ENCODE results near the gene WASF3. TPM values are rescaled to one million over a fixed set of nuclear protein-coding genes. Genes with fewer than 3 reads are reported as not detected.

WASF3 gene
- total RNA-seq, 4 donors from 2014 or later, result 5.9 to 37.5 (median 12.5) TPM

DNA sequence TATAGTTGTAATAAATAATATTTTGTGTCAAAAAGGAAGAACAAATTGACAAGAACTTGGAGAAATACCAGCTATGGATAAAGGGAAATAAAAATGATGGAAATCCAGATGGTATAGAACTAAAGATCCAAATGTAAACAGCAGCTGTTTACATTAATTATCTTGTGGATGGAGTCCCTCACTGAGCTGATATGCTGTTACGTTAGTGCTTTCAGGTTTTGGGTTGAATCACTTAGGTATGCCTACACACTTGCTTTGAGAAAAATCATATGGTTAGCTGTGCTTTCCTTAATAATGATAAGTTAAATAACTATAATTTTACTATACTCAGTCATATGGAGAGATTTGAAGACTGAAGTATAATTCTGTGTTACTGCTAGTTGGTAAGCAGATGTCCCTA, 27.7 kb downstream of the WASF3 start:
- no peaks in the 10 kb centered on the region for H3K9me3 ChIP-seq
- H3K36me3 ChIP-seq, result no peaks in the 10 kb centered on the region
- H3K4me3 ChIP-seq, result no peak overlapping the region
- no peak for DNase-seq
- TF ChIP-seq POLR2A (IDR thresholded peaks at IDR 0.05) (no peak), CTCF (IDR thresholded peaks at IDR 0.05) (no peak)
- intact Hi-C loops (cut with DNase I; ENCODE audit: low total_unique reads), result no loop called here
- no peak overlapping the region for H3K27ac ChIP-seq
- no peaks in the 10 kb centered on the region for H3K4me1 ChIP-seq
- no peaks in the 10 kb centered on the region for H3K27me3 ChIP-seq

GRCh38 chr13:26587251-26587650, 29.8 kb downstream of the WASF3 start:
- DNase-seq, result no peak
- Histone ChIP-seq H3K36me3 (no peaks in the 10 kb centered on the region), H3K27me3 (no peaks in the 10 kb centered on the region), H3K4me3 (no peak overlapping the region), H3K27ac (no peak overlapping the region), H3K9me3 (no peaks in the 10 kb centered on the region), H3K4me1 (no peaks in the 10 kb centered on the region)
- no peak for TF ChIP-seq POLR2A (IDR thresholded peaks at IDR 0.05)
- no peak for TF ChIP-seq CTCF (IDR thresholded peaks at IDR 0.05)
- intact Hi-C loops (cut with DNase I; ENCODE audit: low total_unique reads), result no loop called here

- Histone ChIP-seq H3K27me3 (no peaks in the 10 kb centered on the region), H3K4me1 (no peaks in the 10 kb centered on the region), H3K27ac (no peak overlapping the region), H3K9me3 (no peaks in the 10 kb centered on the region), H3K36me3 (no peaks in the 10 kb centered on the region), H3K4me3 (no peak overlapping the region)
- TF ChIP-seq POLR2A (IDR thresholded peaks at IDR 0.05) (no peak), CTCF (IDR thresholded peaks at IDR 0.05) (no peak)
- intact Hi-C loops (cut with DNase I; ENCODE audit: low total_unique reads), result no loop called here
- no peak for DNase-seq
Observed at GRCh38 chr13:26589226-26589625, 31.7 kb downstream of the WASF3 start.

- H3K27me3 ChIP-seq, result no peaks in the 10 kb centered on the region
- peak in 1 of 2 donors; percentile 26 for DNase-seq
- no peak overlapping the region for H3K27ac ChIP-seq
Observed at GRCh38 chr13:26589754-26590153, 32.3 kb downstream of the WASF3 start.

DNA sequence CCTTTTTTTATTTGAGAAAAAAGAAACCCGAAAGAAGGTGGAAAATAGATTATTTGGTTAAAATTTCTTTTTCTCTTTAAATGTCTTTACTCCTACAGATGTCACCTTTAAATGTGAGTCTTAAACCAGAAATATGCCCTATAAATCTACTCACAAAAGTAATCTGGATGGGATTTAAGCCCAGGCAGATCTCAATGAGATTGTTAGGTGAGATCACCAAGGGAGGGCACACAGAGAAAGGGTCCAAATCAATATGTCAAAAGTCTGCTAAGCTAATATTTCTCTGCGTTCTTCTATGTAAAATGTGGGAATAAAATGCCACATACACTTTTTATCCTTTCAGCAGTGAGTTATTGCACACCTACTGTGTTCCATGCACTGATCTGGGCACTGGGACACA, 32.9 kb downstream of the WASF3 start:
- H3K4me1 ChIP-seq, result no peaks in the 10 kb centered on the region
- intact Hi-C loops (cut with DNase I; ENCODE audit: low total_unique reads), result no loop called here
- H3K27me3 ChIP-seq, result no peaks in the 10 kb centered on the region
- no peaks in the 10 kb centered on the region for H3K36me3 ChIP-seq
- no peaks in the 10 kb centered on the region for H3K9me3 ChIP-seq
- TF ChIP-seq CTCF (IDR thresholded peaks at IDR 0.05) (no peak), POLR2A (IDR thresholded peaks at IDR 0.05) (no peak)
- no peak overlapping the region for H3K4me3 ChIP-seq
- DNase-seq, result no peak
- no peak overlapping the region for H3K27ac ChIP-seq

More at GRCh38 chr13:26589754-26590153, 32.3 kb downstream of the WASF3 start:
- H3K4me3 ChIP-seq, result no peak overlapping the region
- no peak for TF ChIP-seq POLR2A (IDR thresholded peaks at IDR 0.05)
- no peak for TF ChIP-seq CTCF (IDR thresholded peaks at IDR 0.05)
- no peaks in the 10 kb centered on the region for H3K4me1 ChIP-seq
- intact Hi-C loops (cut with DNase I; ENCODE audit: low total_unique reads), result no loop called here
- H3K36me3 ChIP-seq, result no peaks in the 10 kb centered on the region
- no peaks in the 10 kb centered on the region for H3K9me3 ChIP-seq
